ENCODE data around the gene DTX4.

- no peak for TF ChIP-seq POLR2A (IDR thresholded peaks at IDR 0.05; ENCODE audit: extremely low read depth, insufficient read length)
- TF ChIP-seq CTCF (IDR thresholded peaks at IDR 0.05; ENCODE audit: low read depth, low read length), result no peak
Observed at GRCh38 chr11:59212222-59212621, 40.3 kb downstream of the DTX4 start.

All from NB4 (cell line).